HG03175 (cell line): Measurements from ENCODE around the gene QPCT.
"Not testable (repeated sequence)": the region's sequence is repeated elsewhere in the genome, so short reads cannot be mapped to it uniquely, and the experiment has no call there.

ENCODE experiments used
- ATAC-seq: cut with Tn5 transposase; IDR thresholded peaks from one replicate; pipeline ENCODE4 v1.9.1; 2021; ENCODE audit warnings: mild to moderate bottlenecking, moderate library complexity; ENCODE audit not compliant: unreplicated experiment

The QPCT gene

DNA sequence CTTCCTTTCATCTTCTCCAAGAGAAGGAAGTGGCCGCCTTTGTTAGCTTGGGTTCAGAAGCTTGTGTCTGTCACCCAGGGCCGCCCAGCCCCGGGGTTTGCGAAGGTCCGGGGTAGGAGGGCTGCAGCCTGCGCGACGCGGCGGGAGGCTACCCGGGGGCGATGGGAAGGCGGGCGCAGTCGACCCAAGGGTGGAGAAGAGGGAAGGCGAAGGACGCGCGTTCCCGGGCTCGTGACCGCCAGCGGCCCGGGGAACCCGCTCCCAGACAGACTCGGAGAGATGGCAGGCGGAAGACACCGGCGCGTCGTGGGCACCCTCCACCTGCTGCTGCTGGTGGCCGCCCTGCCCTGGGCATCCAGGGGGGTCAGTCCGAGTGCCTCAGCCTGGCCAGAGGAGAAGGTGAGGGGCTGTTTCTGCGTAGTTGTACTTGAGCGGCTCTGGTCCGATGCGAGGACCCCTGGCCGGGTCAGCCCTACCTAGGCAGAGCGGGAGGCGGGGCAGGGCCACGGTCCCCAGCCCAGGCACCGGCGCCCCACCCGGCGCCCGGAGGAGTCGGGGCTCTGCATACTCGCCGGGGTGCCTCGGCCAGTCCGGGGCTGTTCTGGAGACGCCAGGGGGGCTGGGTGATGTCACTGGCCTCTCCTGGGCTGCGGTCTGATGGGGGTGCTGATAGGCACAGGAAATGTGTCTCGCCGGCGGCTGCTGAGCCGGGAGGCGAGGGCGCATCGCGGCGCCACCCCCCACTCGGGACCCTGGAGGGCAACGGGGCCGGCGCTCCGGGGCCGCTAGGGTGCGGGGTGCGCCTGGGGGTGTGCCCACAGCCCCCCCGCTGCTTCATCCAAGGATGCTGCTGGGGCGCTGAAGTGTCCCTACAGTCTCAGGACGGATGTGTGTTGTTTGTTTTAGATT is at the start of gene QPCT:
Gene QPCT, plus strand, starts transcription at position 178 of the 909 bp plus-strand sequence. Its CDS starts 102 bp downstream, at position 280.
- peak; percentile 58 for ATAC-seq

DNA sequence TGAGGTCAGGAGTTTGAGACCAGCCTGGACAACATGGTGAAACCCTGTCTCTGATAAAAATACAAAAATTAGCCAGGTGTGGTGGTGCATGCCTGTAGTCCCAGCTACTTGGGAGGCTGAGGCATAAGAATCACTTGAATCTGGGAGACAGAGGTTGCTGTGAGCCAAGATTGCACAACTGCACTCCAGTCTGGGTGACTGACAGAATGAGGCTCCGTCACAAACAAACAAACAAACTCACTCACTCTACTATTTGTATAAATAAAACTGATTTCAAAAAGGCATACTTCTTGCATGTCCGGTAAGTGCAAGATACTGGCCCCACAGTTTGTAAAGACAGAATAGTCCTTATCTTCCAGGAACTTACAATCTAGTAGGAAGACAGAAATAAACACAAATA is 49.6 kb upstream of the QPCT start:
- not testable (repeated sequence) for ATAC-seq

DNA sequence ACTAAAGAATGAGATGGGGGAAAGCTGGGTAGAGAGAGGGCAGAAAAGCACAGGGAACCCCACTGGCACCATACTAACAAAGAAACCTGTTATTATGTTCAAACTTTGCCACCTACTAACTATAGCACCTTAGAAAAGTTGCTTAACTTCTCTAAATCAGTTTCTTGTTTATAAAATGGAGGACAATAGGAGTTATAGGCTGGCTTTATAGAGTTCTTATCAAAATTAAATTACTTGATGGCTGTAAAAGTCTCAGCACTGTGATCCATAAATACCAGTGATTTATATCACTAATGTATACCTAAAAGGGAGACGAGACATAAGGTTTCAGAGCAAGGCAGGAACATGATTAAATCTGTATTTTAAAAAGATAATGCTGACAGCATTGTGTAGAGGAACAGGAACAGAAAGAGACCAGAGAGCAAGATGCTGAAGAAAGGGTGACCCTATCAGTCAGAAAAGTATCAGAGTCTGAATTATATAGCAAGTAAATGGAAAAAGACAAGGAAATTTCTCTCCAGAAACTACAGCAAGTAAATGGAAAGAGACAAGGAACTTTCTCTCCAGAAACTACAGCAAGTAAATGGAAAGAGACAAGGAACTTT is 48.9 kb upstream of the QPCT start:
- ATAC-seq = no peak

DNA sequence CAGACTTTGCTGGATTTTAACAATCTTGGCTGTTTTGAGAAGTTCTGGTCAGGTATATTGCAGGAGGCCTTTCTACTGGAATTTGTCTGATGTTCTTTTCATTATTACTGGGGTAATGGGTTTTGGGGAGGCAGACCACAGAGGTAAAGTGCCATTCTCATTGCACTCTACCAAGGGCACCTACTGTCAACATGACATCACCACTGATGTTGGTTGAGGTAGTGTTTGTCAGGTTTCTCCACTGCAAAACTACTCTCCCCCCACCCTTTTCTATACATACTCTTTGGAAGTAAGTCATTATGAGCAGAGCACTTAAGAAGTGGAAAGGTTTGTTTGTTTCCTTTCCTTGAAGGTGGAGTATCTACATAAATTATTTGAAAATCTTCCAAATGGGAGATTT is 46.8 kb upstream of the QPCT start:
- ATAC-seq = no peak

DNA sequence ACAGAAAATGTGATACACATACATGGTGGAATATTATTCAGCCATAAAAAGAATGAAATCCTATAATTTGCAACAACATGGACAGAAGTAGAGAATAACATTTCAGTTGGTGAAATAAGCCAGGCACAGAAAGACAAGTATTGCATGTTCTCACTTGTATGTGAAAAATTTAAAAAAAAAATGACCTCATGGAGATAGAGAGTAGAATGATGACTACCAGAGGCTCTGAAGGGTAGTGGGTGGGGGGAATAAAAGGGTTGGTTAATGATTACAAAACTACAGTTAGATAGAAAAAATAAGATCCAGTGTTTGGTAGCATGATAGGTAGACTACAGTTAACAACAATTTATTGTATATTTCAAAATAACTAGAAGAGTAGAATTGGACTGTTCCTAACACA is 44.3 kb upstream of the QPCT start:
- ATAC-seq = no peak

DNA sequence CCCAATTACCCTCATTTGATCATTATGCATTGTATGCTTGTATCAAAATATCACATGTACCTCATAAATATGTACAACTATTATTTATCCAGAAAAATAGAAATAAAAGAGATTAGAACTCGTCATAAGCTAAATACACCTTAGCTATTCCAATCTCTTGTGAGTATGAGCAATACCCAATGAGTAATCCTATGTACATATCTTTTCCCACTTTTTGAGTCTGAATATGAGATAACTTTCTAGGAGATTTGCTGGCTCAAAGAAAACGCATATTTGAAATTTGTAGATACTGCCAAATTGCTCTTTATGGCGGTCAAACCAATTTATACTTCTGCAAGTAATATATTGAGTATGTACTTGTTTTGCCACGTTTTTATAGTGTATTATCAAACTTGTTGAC is 43.9 kb upstream of the QPCT start:
- no peak for ATAC-seq

DNA sequence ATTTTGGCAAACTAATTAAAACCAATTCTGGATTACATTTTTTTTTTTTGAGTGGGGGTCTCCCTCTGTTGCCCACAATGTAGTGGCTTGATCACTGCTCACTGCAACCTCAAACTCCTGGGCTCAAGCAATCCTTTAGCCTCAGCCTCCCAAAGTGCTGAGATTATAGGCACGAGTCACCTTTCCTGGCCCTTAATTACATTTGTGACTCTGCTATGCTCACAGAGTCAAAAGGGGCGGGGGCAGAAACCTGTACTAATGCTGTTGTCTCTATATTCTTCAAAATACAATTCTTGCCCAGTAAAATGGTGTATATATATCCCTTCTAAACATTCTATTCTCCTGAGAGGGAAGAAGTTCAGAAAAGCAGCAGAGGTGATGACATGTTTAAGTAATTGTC is 43.0 kb upstream of the QPCT start:
- no peak for ATAC-seq

DNA sequence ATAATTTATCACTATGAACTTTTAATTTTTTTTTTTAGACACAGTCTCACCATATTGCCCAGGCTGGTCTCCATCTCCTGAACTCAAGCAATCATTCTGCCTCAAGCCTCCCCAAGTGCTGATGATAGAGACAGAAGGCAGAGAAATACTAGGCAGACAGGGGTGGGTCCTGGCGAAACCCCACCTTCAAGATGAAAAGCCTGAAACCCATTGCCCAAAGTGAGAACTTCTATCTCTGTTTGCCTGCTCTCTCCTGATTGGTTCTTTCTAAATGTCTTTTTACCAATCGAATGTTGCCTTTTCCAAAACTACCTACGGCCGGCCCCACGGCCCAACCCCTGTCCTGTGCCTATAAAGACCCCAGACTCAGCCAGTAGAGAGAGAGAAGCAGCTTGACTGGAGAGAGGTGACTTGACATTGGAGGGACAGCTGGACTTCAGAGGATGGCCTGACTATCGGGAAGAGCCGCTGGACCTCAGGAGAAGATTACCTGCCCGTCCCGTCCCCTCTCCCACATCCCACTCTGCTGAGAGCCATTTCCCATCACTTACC is 41.7 kb upstream of the QPCT start:
- ATAC-seq = no peak

DNA sequence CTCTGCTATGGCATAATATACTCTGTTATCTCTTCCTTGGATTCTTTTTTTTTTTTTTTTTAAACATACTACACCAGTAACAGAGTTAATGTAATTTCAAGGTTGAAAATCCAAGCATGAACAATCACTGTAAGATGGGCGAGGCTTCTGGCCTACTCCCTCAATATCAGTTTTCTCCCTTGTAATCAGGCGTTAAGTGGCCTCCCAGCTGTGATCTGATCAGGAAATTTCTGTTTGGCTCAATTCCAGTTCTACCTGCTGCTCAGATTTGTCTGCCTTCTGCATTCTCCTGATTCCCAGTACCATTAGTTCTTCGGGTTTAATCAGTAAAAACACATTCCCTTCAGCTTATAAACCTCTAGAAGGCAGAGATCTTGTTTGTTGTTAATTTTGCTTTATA is 38.4 kb upstream of the QPCT start:
- no peak for ATAC-seq

DNA sequence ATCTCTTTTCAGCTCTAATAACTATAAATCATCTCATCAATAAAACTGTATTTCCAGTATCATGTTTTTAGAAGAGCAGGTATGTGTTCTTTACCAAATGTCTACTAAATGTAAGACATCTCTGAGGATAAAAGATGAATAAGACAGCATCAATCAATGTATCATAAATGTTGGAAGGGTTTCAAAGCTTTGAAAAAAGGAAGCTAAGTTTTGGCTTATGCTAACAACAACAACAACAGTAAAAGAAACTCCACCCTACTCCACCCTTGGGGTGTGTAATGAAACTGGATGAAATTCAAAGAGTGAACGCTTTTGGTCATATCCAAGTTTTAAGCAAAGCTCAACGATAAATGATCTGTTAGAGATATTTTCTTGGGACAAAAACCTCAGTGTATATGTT is 36.9 kb upstream of the QPCT start:
- ATAC-seq = no peak

DNA sequence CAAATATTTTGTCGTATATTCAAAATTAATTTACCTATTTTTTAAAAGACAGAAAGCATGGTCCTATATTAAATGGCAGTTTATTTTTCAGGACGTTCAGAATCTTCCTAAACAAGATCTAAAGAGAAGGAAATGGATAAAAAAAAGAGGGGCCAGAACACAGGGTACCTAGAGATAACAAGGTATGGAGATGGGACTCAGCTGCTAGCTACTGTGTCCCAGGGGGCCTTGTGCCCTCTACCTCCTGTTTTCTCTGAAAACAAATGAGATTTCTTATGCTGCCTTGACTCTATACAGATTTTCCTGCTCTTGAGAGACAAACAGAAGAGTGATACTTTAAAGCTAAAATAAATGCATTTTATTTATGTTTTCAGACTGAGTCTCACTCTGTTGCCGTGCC is 29.1 kb upstream of the QPCT start:
- ATAC-seq = no peak

DNA sequence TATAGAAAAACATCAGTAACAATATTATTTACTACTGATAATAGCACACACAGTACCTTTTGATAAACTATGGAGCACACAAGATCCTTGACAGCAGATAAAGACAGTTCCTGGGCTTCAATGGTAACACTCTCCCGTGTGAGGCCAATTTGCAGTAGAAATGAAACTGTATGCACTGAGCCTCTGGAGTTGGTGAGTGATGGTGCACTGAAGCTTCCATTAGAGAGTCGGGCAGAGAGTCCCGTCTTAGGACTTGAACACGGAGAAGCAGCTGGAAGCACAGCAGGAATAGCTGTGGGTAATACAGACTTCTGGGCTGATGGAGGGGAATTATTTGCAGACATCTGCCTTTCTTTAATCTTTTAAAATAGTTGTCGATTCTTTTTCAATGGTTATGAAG is 28.2 kb upstream of the QPCT start:
- no peak for ATAC-seq

DNA sequence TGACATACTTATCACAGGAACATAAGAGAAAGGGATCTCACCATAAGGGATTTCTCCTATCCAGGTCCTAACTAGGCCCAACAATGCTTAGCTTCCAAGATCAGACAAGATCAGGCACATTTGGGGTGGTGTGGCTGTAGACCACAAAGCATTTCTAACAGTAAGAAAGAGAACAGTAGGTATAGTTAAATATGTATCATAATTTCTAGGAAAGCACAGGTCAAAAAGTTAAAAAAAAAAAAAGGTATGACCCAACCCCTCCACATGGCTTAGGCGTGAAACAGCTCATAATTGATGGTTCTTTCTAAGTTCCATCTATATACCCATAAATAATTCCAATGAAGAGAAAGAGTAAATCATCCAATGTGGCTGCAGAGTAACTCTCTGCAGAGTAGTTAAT is 26.7 kb upstream of the QPCT start:
- no peak for ATAC-seq

DNA sequence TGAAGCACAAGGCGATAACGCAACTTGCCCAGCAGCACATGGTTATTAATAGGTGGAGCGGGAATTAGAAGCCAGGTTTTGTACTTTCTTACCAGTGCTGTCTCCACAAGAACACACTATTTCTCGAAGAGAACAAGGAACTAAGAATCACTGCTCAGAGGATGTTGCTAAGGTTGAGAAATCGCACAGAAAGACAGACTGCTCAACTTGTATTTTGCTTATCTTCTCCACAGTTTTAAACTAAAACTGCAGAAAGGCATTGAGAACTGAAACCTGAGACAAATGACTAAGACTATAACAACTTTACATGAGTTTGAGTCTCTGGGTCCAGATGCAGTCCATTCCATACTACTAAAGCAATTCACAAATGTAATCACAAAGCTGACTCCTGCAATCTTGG is 26.0 kb upstream of the QPCT start:
- ATAC-seq = peak; percentile 73

DNA sequence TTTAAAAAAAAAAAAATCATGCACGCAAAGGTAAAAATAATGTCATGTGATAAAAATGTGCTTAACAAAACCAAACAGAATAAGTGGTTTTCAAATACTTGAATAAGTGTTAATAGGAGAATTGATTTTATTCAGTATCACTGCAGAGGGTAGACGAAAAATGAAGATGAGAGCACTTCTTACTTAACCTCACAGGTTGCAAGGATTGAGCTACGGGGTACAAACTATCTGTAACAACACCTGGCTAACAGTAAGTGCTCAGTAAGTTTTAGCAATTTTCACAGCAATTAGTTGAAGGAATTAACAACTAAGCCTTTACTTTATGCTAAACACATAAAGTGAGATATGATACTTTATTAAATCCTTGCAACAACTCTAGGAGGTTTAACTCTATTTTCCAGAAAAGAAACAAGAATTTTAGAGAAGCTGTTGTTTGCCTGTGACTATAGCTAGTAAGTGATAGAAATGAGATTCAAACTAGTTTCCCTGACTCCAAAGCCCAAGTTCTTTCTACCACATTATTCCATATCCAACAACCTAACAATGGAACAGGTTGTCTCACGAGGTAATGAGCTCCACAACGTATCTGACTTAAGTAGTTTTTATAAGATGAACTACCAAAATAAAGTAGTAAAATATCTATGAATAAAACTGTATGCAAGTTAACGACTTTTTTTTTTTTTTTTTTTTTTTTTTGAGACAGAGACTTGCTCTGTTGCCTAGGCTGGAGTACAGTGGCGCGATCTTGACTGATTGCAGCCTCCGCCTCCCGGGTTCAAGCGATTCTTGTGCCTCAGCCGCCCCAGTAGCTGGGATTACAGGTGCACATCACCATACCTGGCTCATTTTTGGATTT is 24.4 kb upstream of the QPCT start:
- ATAC-seq = no peak

DNA sequence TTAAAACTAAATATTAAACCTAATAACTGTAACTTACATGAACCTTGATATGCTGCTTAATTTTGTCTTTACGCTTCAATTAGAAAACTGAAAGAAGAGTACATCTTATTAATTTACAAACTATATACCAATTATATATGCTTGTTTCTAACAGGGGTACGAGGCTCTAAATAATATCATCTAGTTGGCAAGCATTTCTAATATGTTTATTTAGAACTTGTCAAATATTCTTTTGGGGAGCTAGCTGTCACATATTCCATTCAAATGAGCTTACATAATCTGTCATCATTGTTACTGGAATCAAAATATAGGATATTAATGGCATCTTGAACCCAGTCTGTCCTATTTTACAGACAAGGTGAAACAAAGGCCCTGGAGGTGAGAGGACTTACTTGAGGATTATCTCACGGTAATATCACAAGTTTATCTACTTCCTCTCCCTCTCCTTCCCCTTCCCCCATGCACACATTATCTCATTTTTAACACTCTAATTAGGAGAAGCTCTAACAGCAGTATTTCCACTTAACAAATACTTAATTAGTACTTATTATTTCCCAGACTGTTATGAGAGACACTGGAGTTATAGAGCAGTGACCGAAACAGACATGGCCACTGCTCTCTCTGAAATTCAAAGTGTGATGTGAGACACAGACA is 23.3 kb upstream of the QPCT start:
- ATAC-seq = no peak

DNA sequence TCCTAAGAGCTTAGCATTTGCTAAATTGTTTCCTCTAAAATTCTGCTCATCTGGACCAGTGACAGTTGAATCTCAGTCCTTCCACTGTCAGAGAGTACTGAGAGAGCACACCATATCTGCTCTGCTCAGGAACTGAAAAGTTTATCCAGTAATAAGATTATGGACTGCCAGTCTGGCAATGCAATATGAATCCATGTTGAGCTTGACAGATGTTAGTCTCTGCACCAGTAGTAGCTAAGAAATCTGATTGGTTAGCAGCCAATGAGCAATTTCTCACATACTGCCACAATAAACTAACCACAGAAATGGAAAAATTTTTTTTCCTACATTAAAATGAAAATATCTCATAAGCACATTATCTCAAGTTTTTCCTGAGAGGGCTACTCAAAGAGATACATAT is 22.1 kb upstream of the QPCT start:
- ATAC-seq = no peak

DNA sequence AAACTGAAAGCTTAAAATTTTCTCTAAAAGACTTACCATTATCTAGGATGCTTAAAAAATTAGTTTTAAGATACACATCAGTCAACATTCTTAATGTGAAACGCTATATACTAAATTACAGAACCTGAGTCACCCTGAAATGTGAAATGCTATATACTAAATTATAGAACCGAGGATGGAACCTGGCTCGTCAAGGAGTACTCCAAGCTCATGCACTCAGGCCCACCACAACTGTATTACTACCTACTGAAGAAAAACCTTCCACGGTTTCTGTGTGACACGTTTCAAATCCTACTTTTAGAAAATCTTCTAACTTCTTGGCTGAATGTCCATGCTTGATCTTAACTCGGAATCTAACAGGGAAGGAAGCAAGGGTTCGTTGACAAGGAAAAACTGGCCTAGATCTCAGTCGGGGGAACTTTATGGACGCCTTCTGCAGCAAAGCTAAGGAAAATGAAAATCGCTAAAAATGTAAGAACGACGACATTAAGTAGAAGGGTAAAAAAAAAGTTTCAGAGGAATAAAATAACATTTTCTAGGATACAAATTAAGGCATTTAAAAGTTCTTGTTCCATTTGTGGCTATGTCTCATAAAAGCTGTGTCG is 21.2 kb upstream of the QPCT start:
- no peak for ATAC-seq

DNA sequence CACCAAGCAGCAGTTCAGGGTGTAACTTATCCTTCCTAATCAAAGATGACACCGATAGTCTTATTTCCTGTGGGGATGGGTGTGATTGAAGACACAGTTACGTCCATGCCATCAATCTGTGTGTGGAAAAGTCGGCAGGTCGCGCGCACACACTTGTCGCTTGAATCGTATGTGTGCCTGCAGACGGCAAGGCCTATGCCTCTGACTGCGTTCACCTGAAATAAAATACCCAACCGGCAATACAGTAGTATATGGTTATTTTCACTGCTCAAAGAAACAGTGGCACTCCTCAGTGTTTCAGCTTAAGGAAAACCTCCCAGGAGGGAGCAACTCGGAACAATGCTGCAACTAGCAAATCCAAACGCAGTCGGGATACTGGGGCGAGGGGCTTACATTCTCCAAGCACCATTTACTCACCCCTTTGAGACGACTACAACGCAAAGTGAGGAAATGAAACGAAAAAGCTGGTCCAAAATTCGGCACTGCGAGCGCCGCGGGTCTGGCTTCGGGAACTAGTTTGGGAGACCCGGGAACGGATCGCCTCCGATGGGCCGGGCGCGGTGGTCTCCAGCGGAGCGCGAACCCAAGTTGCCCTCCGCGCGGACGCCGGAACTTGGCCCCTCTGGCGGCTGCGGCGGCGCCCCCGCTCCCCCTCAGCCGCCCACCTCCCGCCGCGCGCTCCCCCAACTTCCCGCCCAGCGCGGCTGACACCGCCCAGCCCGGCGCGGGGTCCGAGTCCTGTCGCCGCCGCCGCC is 20.5 kb upstream of the QPCT start:
- peak; percentile 23 for ATAC-seq

DNA sequence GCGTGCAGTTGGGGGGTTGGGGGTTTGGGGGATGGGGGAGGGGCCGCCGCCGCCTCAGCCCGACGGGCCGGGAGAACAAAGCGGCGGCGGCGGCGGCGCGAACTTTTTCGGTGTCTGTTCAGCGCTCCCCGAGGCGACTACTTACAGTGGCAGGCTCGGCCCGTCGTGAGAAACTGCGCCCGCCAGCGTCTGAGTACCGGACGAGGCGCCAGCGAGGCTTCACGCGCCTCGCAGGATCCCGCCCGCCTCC is 20.0 kb upstream of the QPCT start:
- no peak for ATAC-seq
